ENCODE data around the gene MCRIP1. TPM values are rescaled to one million over a fixed set of nuclear protein-coding genes. Genes with fewer than 3 reads are reported as not detected.

MCRIP1 gene
- total and polyA plus RNA-seq, 2 donors (not counting 1 experiment from before 2014, with no cell fraction given), result 69.7 to 84.0 TPM

GRCh38 chr17:81829858-81830257, 3.2 kb downstream of the MCRIP1 start:
- Histone ChIP-seq H3K4me2 (replicated peaks; ENCODE audit: low read depth, low read length, poor library complexity, severe bottlenecking) (no peak overlapping the region), H3K4me1 (ENCODE audit: control insufficient read depth in 2 of 2, insufficient read depth in 2 of 2, low read length in 2 of 2) (peaks cover 18 to 20% of the 10 kb centered on the region in 2 donors), H3K27me3 (replicated peaks in 1 of 4; ENCODE audit: control extremely low read depth in 1 of 4, control insufficient read depth in 3 of 4, insufficient read depth in 4 of 4, low read length in 3 of 4) (no peaks in the 10 kb centered on the region), H3K79me2 (ENCODE audit: control insufficient read depth, insufficient read depth, low read length) (peaks cover 49% of the 10 kb centered on the region), H2AFZ (ENCODE audit: insufficient read depth, low read depth, low read length, poor library complexity, severe bottlenecking) (no peak overlapping the region), H3K4me3 (ENCODE audit: control extremely low read depth in 1 of 5, extremely low read depth in 1 of 5, insufficient read depth in 1 of 5, low read depth in 2 of 5, low read length in 4 of 5) (no peak overlapping the region), H4K20me1 (ENCODE audit: control insufficient read depth, insufficient read depth, low read length, poor library complexity, severe bottlenecking) (peaks cover 59% of the 10 kb centered on the region), H3K9me3 (ENCODE audit: control extremely low read depth in 1 of 3, control insufficient read depth in 2 of 3, insufficient read depth in 1 of 3, low read length in 2 of 3) (no peaks in the 10 kb centered on the region), H3K27ac (ENCODE audit: low read length in 2 of 2) (no peak overlapping the region), H3K9ac (ENCODE audit: low read length) (no peak overlapping the region), H3K36me3 (replicated peaks in 1 of 2; ENCODE audit: control extremely low read depth in 1 of 2, control insufficient read depth in 1 of 2, extremely low read depth in 1 of 2, insufficient read depth in 2 of 2, low read length in 1 of 2) (peaks cover 0 to 3% of the 10 kb centered on the region in 2 experiments)
- intact Hi-C loops (cut with micrococcal nuclease), result loop anchor here (5.0 kb wide), 1 partner anchor 97 kb away; the partner anchor contains the start of gene MAFG
- Mint-ChIP-seq H3K4me3 (no peak overlapping the region), H3K9me3 (ENCODE audit: insufficient read depth) (no peaks in the 10 kb centered on the region), H3K27ac (no peak overlapping the region), H3K4me1 (peaks cover 28% of the 10 kb centered on the region), H3K27me3 (no peaks in the 10 kb centered on the region)
- TF ChIP-seq, protein P1, sequence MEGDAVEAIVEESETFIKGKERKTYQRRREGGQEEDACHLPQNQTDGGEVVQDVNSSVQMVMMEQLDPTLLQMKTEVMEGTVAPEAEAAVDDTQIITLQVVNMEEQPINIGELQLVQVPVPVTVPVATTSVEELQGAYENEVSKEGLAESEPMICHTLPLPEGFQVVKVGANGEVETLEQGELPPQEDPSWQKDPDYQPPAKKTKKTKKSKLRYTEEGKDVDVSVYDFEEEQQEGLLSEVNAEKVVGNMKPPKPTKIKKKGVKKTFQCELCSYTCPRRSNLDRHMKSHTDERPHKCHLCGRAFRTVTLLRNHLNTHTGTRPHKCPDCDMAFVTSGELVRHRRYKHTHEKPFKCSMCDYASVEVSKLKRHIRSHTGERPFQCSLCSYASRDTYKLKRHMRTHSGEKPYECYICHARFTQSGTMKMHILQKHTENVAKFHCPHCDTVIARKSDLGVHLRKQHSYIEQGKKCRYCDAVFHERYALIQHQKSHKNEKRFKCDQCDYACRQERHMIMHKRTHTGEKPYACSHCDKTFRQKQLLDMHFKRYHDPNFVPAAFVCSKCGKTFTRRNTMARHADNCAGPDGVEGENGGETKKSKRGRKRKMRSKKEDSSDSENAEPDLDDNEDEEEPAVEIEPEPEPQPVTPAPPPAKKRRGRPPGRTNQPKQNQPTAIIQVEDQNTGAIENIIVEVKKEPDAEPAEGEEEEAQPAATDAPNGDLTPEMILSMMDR (IDR thresholded peaks at IDR 0.05), result no peak
- TF ChIP-seq EZH2 (IDR thresholded peaks at IDR 0.05; ENCODE audit: borderline replicate concordance, insufficient read depth, low read depth, low read length, poor library complexity, severe bottlenecking), result no peak
- ChIA-PET POLR2A (no interaction called here), CTCF (no interaction called here)
- DNase-seq, result no peak
- ATAC-seq (ENCODE audit: low read depth), result no peak
- 95% methylated on average over 6 of the region's 6 CpGs for WGBS (ENCODE audit: insufficient coverage)

DNA sequence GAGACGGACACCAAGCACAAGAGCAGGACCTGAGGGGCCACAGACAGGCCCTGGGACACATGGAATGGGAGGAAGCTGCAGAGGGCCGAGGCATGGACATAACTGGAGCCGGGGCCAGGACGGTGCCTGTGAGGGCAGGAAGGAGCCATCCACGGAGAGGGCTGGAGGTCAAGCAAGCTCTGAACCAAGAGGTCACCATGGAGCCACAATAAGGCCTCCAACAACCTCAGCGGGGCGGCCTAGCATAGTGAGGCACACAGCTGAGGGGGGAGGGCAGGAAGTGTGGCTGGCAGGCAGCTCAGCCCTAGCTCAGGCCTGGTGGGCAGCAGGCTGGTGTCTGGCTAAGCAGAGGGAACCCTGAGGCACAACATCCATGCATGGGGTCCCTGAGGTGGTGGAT, 4.4 kb downstream of the MCRIP1 start:
- Histone ChIP-seq H3K4me3 (ENCODE audit: control extremely low read depth in 1 of 5, extremely low read depth in 1 of 5, insufficient read depth in 1 of 5, low read depth in 2 of 5, low read length in 4 of 5) (no peak overlapping the region), H3K4me1 (ENCODE audit: control insufficient read depth in 2 of 2, insufficient read depth in 2 of 2, low read length in 2 of 2) (peaks cover 13 to 15% of the 10 kb centered on the region in 2 donors), H3K27me3 (replicated peaks in 1 of 4; ENCODE audit: control extremely low read depth in 1 of 4, control insufficient read depth in 3 of 4, insufficient read depth in 4 of 4, low read length in 3 of 4) (no peaks in the 10 kb centered on the region), H3K27ac (ENCODE audit: low read length in 2 of 2) (no peak overlapping the region), H3K36me3 (replicated peaks in 1 of 2; ENCODE audit: control extremely low read depth in 1 of 2, control insufficient read depth in 1 of 2, extremely low read depth in 1 of 2, insufficient read depth in 2 of 2, low read length in 1 of 2) (peaks cover 0 to 6% of the 10 kb centered on the region in 2 experiments), H3K9me3 (ENCODE audit: control extremely low read depth in 1 of 3, control insufficient read depth in 2 of 3, insufficient read depth in 1 of 3, low read length in 2 of 3) (no peaks in the 10 kb centered on the region), H3K9ac (ENCODE audit: low read length) (no peak overlapping the region), H4K20me1 (ENCODE audit: control insufficient read depth, insufficient read depth, low read length, poor library complexity, severe bottlenecking) (peaks cover 71% of the 10 kb centered on the region), H2AFZ (ENCODE audit: insufficient read depth, low read depth, low read length, poor library complexity, severe bottlenecking) (no peak overlapping the region), H3K4me2 (replicated peaks; ENCODE audit: low read depth, low read length, poor library complexity, severe bottlenecking) (no peak overlapping the region), H3K79me2 (ENCODE audit: control insufficient read depth, insufficient read depth, low read length) (peaks cover 49% of the 10 kb centered on the region)
- WGBS (ENCODE audit: insufficient coverage), result 85% methylated on average over 7 of the region's 7 CpGs
- Mint-ChIP-seq H3K9me3 (ENCODE audit: insufficient read depth) (no peaks in the 10 kb centered on the region), H3K27me3 (no peaks in the 10 kb centered on the region), H3K4me3 (no peak overlapping the region), H3K27ac (no peak overlapping the region), H3K4me1 (peaks cover 26% of the 10 kb centered on the region)
- no peak for TF ChIP-seq EZH2 (IDR thresholded peaks at IDR 0.05; ENCODE audit: borderline replicate concordance, insufficient read depth, low read depth, low read length, poor library complexity, severe bottlenecking)
- TF ChIP-seq, protein P1 (IDR thresholded peaks at IDR 0.05), result no peak
- ATAC-seq (ENCODE audit: low read depth) (no peak), DNase-seq (no peak)
- intact Hi-C loops (cut with micrococcal nuclease), result no loop called here
- ChIA-PET CTCF (no interaction called here), POLR2A (no interaction called here)

All from B cell (primary cell).